HEK293T (cell line): Measurements from ENCODE around the gene ATG7.

Experiments
- ARNT ChIP-seq: fragments of 450-650 bp; IDR thresholded peaks from 2 replicates; pipeline ENCODE4 v1.6.1; 2017; ENCODE audit warnings: mild to moderate bottlenecking
- BHLHE40 ChIP-seq: fragments of 450-650 bp; IDR thresholded peaks from 2 replicates; pipeline ENCODE4 v1.6.1; 2016; ENCODE audit warnings: mild to moderate bottlenecking, moderate library complexity, borderline replicate concordance
- ELF4 ChIP-seq: fragments of 450-650 bp; IDR thresholded peaks from 2 replicates; pipeline ENCODE4 v1.6.1; 2017; ENCODE audit warnings: antibody characterized with exemption
- FOXA1 ChIP-seq: fragments of 450-650 bp; IDR thresholded peaks from 2 replicates; pipeline ENCODE4 v1.6.1; 2016; ENCODE audit warnings: mild to moderate bottlenecking
- FOXM1 ChIP-seq: fragments of 450-650 bp; IDR thresholded peaks from 2 replicates; pipeline ENCODE4 v1.6.1; 2017; ENCODE audit warnings: mild to moderate bottlenecking, borderline replicate concordance
- L3MBTL2 ChIP-seq: fragments of 450-650 bp; conservative IDR thresholded peaks from 2 replicates; pipeline ENCODE4 v1.6.1; 2016; ENCODE audit warnings: mild to moderate bottlenecking
- PKNOX1 ChIP-seq: fragments of 450-650 bp; IDR thresholded peaks from 2 replicates; pipeline ENCODE4 v1.6.1; 2016
- SUZ12 ChIP-seq: fragments of 450-650 bp; IDR thresholded peaks from 2 replicates; pipeline ENCODE4 v1.6.1; 2016; ENCODE audit warnings: mild to moderate bottlenecking
- TARDBP ChIP-seq: fragments of 450-650 bp; IDR thresholded peaks from 2 replicates; pipeline ENCODE4 v1.6.1; 2016
- ZNF384 ChIP-seq: fragments of 450-650 bp; IDR thresholded peaks from 2 replicates; pipeline ENCODE4 v1.6.1; 2016

DNA sequence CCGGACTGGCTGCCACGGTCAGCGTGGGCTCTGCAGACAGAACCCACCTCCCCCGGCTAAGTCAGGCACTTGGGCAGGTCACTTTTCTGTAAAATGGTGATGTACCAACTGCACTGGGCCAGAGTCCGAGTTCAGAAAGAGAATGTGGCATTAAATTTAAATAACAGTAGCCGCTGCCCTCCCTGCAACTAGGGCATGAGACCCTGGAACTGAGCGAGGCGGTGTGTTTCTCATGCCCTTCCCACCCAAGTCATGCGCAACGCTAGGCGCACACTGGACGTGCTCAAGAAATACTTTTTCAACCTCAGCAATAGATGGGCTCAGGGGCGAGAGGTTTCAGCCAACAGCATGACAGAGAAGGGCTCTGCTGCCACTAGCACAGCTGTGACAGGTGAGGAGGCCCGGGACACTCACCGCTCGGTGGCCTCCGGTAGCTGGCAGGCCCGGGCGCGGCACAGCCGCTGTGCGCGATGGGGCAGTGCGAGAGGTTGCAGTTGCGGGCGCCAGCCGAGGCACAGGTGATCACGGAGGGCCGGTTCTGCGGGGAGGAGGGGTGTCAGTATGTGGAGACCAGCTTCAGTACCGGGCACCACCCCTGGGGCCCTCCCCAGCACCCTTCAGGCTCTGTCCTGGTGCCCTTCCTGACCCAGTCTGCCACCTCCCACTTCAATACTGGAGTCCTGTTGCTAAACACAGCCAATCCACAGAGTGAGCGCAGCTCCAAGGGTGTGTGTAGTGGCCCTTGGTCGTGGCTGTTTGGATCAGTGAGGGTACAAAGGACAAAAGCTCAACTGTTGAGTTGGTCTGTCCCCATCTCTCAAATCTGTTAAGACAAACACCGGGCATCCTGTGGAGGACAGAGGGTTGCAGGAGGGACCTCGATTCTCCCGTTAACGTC, 287.0 kb downstream of the ATG7 start:
- TF ChIP-seq BHLHE40 (no peak), FOXM1 (no peak), ELF4 (no peak), L3MBTL2 (no peak), ZNF384 (no peak), SUZ12 (no peak), PKNOX1 (no peak), FOXA1 (no peak), TARDBP (no peak), ARNT (no peak)
